Right atrium auricular region (tissue), 2 donors: ENCODE data around the gene RTN4RL1. TPM values are rescaled to one million over a fixed set of nuclear protein-coding genes. Genes with fewer than 3 reads are reported as not detected.

Source experiments
- DNase-seq: peaks from one replicate; pipeline ENCODE4 v3.0.0-alpha.2; 2019; ENCODE audit warnings: low spot score
- H3K27ac ChIP-seq, 2 donors: fragments of 200-600 bp; sonication (generic); 1 replicate in 1 of 2; 2 replicates in 1 of 2; pipeline ENCODE4 v1.5.1; 2016 to 2019
- H3K27me3 ChIP-seq, 2 donors: fragments of 200-600 bp; sonication (generic); one replicate each; pipeline versions ENCODE4 v1.5.1 to v1.6.0; 2017 to 2019
- H3K36me3 ChIP-seq: fragments of 200-600 bp; sonication (generic); one replicate; pipeline ENCODE4 v1.5.1; 2016
- H3K4me1 ChIP-seq, 2 donors: fragments of 200-600 bp; sonication (generic); one replicate each; pipeline versions ENCODE4 v1.5.1 to v1.6.0; 2017 to 2019
- H3K4me3 ChIP-seq, 2 donors: fragments of 200-600 bp; sonication (generic); 1 replicate in 1 of 2; 2 replicates in 1 of 2; pipeline ENCODE4 v1.5.1; 2017 to 2019; ENCODE audit warnings: mild to moderate bottlenecking in 1 of 2, moderate library complexity in 1 of 2
- H3K9me3 ChIP-seq, 2 donors: fragments of 200-600 bp; sonication (generic); one replicate each; pipeline ENCODE4 v1.5.1; 2019
- total RNA-seq, 2 donors: library from RNA; depleted of rRNA; stranded (reverse); fragments of >200 nt; gene quantifications; one replicate each; pipeline ENCODE4 v1.1.0, GENCODE V29; 2016
- TF ChIP-seq, protein P1 (sequence below), 2 donors: fragments of 200-600 bp; sonication (generic); IDR thresholded peaks; one replicate each; pipeline ENCODE4 v1.5.1; 2019; ENCODE audit warnings: antibody characterized with exemption in 2 of 2

The RTN4RL1 gene
- total RNA-seq, 2 donors from 2014 or later, result 1.8 to 5.0 TPM

GRCh38 chr17:2068519-2069051 is 43.5 kb upstream of the RTN4RL1 start:
- TF ChIP-seq, protein P1, sequence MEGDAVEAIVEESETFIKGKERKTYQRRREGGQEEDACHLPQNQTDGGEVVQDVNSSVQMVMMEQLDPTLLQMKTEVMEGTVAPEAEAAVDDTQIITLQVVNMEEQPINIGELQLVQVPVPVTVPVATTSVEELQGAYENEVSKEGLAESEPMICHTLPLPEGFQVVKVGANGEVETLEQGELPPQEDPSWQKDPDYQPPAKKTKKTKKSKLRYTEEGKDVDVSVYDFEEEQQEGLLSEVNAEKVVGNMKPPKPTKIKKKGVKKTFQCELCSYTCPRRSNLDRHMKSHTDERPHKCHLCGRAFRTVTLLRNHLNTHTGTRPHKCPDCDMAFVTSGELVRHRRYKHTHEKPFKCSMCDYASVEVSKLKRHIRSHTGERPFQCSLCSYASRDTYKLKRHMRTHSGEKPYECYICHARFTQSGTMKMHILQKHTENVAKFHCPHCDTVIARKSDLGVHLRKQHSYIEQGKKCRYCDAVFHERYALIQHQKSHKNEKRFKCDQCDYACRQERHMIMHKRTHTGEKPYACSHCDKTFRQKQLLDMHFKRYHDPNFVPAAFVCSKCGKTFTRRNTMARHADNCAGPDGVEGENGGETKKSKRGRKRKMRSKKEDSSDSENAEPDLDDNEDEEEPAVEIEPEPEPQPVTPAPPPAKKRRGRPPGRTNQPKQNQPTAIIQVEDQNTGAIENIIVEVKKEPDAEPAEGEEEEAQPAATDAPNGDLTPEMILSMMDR (IDR thresholded peaks at IDR 0.05), result no peak
- no peak for DNase-seq
- H3K36me3 ChIP-seq, result peaks cover 15% of the 10 kb centered on the region

DNA sequence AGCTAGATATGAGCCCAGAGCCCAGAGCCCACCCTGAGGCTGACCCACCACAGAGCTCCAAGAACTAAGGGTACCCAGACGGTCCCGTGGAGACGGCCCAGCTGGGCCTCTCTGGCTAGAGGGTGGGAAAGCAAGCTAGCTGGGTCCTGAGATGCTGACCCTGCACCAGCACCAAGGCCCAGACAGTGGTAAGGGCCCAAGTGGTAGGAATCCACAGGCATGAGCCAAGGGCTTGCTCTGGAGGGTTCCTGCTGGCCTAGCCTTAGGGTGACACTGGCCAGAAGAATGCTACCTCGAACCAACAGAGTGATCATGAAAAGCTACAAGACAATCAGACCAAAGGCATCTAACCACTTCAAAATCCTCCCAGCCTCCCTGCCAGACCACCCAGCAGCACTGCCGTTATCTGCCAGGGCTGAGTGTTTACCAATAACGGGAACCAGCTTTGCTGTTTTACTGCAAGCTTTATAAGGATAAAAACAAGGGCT is 42.9 kb upstream of the RTN4RL1 start:
- Histone ChIP-seq H3K27ac (peak overlapping the region; percentile 75 to 85), H3K9me3 (no peaks in the 10 kb centered on the region), H3K36me3 (peaks cover 17% of the 10 kb centered on the region), H3K4me3 (no peak overlapping the region), H3K27me3 (no peaks in the 10 kb centered on the region), H3K4me1 (peaks cover 0 to 87% of the 10 kb centered on the region in 2 donors)
- TF ChIP-seq, protein P1 (IDR thresholded peaks at IDR 0.05), result no peak
- no peak for DNase-seq

More at GRCh38 chr17:2068519-2069051, 43.5 kb upstream of the RTN4RL1 start:
- no peaks in the 10 kb centered on the region for H3K9me3 ChIP-seq
- no peak overlapping the region for H3K4me3 ChIP-seq
- H3K27ac ChIP-seq, result peak overlapping the region; percentile 75 to 85
- peaks cover 0 to 86% of the 10 kb centered on the region in 2 donors for H3K4me1 ChIP-seq
- H3K27me3 ChIP-seq, result no peaks in the 10 kb centered on the region

DNA sequence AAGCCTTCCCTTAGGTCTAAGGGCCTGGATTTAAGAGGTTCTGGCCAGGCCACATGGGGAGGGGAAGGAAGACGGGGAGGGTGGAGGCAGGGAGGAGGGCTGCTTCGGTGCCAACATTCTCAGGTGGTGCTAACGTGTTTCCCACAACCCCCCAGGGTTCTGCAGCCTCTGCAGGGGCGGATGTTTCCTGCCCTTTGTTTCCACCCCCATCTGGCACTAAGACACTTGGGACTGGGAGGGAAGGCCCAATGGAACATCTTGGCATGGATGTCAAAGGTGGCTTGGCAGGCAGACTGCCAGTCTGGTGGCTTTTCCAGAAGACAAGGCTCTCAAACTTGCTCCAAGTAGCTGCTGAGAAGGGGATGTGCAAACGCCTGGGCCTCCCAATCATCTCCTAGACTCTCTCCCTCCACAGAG is 42.5 kb upstream of the RTN4RL1 start:
- Histone ChIP-seq H3K4me3 (no peak overlapping the region), H3K4me1 (peaks cover 0 to 87% of the 10 kb centered on the region in 2 donors), H3K27ac (peak overlapping the region; percentile 75 to 85), H3K36me3 (peaks cover 17% of the 10 kb centered on the region), H3K9me3 (no peaks in the 10 kb centered on the region), H3K27me3 (no peaks in the 10 kb centered on the region)
- no peak for DNase-seq
- TF ChIP-seq, protein P1 (IDR thresholded peaks at IDR 0.05), result no peak

- Histone ChIP-seq H3K9me3 (no peaks in the 10 kb centered on the region), H3K36me3 (peaks cover 17% of the 10 kb centered on the region), H3K27ac (peak overlapping the region; percentile 75 to 85), H3K4me1 (peaks cover 0 to 87% of the 10 kb centered on the region in 2 donors), H3K27me3 (no peaks in the 10 kb centered on the region), H3K4me3 (no peak overlapping the region)
- no peak for DNase-seq
- TF ChIP-seq, protein P1 (IDR thresholded peaks at IDR 0.05), result no peak
Measured at GRCh38 chr17:2067048-2067561, 42.0 kb upstream of the RTN4RL1 start.

DNA sequence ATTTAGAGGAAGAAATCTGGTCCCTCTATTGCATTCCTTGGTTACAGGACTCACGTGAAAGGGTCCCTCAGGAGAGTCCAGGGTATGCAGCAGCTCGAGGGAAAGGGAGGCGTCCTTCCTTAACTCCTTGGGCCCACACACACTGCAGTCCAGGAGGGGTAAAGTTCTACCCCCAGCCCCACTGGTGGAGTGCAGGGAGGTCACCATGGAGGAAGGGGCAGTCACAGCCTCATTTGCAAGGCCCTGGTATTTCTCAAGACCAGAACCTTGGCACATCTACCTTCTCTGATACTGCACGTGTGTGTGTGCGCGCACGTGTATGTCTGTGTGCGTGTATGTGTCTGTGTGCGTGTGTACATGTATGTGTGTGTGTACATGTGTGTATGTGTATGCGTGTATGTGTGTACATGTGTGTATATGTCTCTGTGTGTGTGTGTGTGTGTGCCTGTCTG is 40.8 kb upstream of the RTN4RL1 start:
- Histone ChIP-seq H3K4me1 (peaks cover 0 to 87% of the 10 kb centered on the region in 2 donors), H3K27me3 (no peaks in the 10 kb centered on the region), H3K9me3 (no peaks in the 10 kb centered on the region), H3K36me3 (peaks cover 23% of the 10 kb centered on the region), H3K27ac (peak overlapping the region; percentile 75 to 85), H3K4me3 (no peak overlapping the region)
- no peak for DNase-seq
- TF ChIP-seq, protein P1 (IDR thresholded peaks at IDR 0.05), result no peak
